Astrocyte (in vitro differentiated cells and primary cell): ENCODE results near the gene MACO1. TPM values are rescaled to one million over a fixed set of nuclear protein-coding genes. Genes with fewer than 3 reads are reported as not detected.
"Not testable (repeated sequence)": the region's sequence is repeated elsewhere in the genome, so short reads cannot be mapped to it uniquely, and the experiment has no call there.

Experiments used
- DNase-seq: peaks from one replicate; pipeline ENCODE4 v3.0.0-alpha.2; 2010; ENCODE audit warnings: low read depth
- FAIRE-seq: peaks from 2 replicates; lab custom pipeline; 2011; peaks lifted over from hg19 to GRCh38; lab: Jason Lieb, UNC
- H2AFZ ChIP-seq: 2 replicates; pipeline ENCODE4 v1.6.0; 2012; ENCODE audit warnings: low read depth, low read length, inconsistent platforms
- H3K27ac ChIP-seq: 2 replicates; pipeline ENCODE4 v1.5.1; 2011; ENCODE audit warnings: low read depth, low read length, inconsistent platforms
- H3K27me3 ChIP-seq: 2 replicates; pipeline ENCODE4 v1.6.0; 2011; ENCODE audit warnings: low read length, inconsistent platforms; ENCODE audit not compliant: insufficient read depth
- H3K36me3 ChIP-seq: 2 replicates; pipeline ENCODE4 v1.5.1; 2011; ENCODE audit warnings: low read length, inconsistent platforms; ENCODE audit not compliant: insufficient read depth
- H3K4me1 ChIP-seq: 2 replicates; pipeline ENCODE4 v1.5.1; 2011; ENCODE audit warnings: low read length, inconsistent platforms; ENCODE audit not compliant: insufficient read depth
- H3K4me2 ChIP-seq: 2 replicates; pipeline ENCODE4 v1.6.0; 2012; ENCODE audit warnings: low read length, inconsistent platforms
- H3K4me3 ChIP-seq: 2 replicates; pipeline ENCODE4 v1.5.1; 2011; ENCODE audit warnings: low read depth, mild to moderate bottlenecking, low read length, inconsistent platforms; ENCODE audit not compliant: insufficient read depth
- H3K79me2 ChIP-seq: 2 replicates; pipeline ENCODE4 v1.6.0; 2012; ENCODE audit warnings: mild to moderate bottlenecking, low read length, inconsistent platforms; ENCODE audit not compliant: insufficient read depth
- H3K9ac ChIP-seq: 2 replicates; pipeline ENCODE4 v1.6.0; 2012; ENCODE audit warnings: mild to moderate bottlenecking, low read length, inconsistent platforms
- H3K9me3 ChIP-seq: 2 replicates; pipeline ENCODE4 v1.5.1; 2012; ENCODE audit warnings: low read depth, mild to moderate bottlenecking, low read length, inconsistent platforms; ENCODE audit not compliant: insufficient read depth
- H4K20me1 ChIP-seq: 2 replicates; pipeline ENCODE4 v1.6.0; 2012; ENCODE audit warnings: low read length, inconsistent platforms; ENCODE audit not compliant: insufficient read depth
- H3K27ac Mint-ChIP-seq: one replicate; pipeline ENCODE4 v1.8.0; 2021; ENCODE audit warnings: mild to moderate bottlenecking, mixed read lengths; ENCODE audit not compliant: unreplicated experiment
- H3K27me3 Mint-ChIP-seq: one replicate; pipeline ENCODE4 v1.8.0; 2021; ENCODE audit warnings: low read depth, mixed read lengths; ENCODE audit not compliant: unreplicated experiment
- H3K36me3 Mint-ChIP-seq: one replicate; pipeline ENCODE4 v1.8.0; 2021; ENCODE audit warnings: low read depth, mixed read lengths; ENCODE audit not compliant: unreplicated experiment
- H3K4me1 Mint-ChIP-seq: one replicate; pipeline ENCODE4 v1.8.0; 2021; ENCODE audit warnings: low read depth, mixed read lengths; ENCODE audit not compliant: unreplicated experiment
- H3K4me3 Mint-ChIP-seq: one replicate; pipeline ENCODE4 v1.8.0; 2021; ENCODE audit warnings: mild to moderate bottlenecking, moderate library complexity, mixed read lengths; ENCODE audit not compliant: unreplicated experiment
- H3K9me3 Mint-ChIP-seq: one replicate; pipeline ENCODE4 v1.8.0; 2021; ENCODE audit warnings: mild to moderate bottlenecking, mixed read lengths; ENCODE audit not compliant: unreplicated experiment
- CTCF ChIP-seq: IDR thresholded peaks from 2 replicates; pipeline ENCODE4 v1.5.1; 2011; ENCODE audit warnings: low read depth, mild to moderate bottlenecking, inconsistent platforms, low read length, moderate library complexity; ENCODE audit not compliant: insufficient read depth
- EZH2 ChIP-seq: IDR thresholded peaks from 2 replicates; pipeline ENCODE4 v1.6.1; 2012; ENCODE audit warnings: mild to moderate bottlenecking, low read length, inconsistent platforms; ENCODE audit not compliant: insufficient read depth
- total RNA-seq: library from RNA; stranded (reverse); gene quantifications from 2 replicates; pipeline ENCODE4 v1.2.1, GENCODE V29; 2021

The MACO1 gene
- total RNA-seq, 1 donor from 2014 or later, result 31.8 TPM

- H3K9ac ChIP-seq, H4K20me1 ChIP-seq, H3K27ac Mint-ChIP-seq, H2AFZ ChIP-seq, H3K27me3 ChIP-seq, H3K9me3 Mint-ChIP-seq, H3K36me3 Mint-ChIP-seq, H3K36me3 ChIP-seq, H3K4me1 Mint-ChIP-seq, H3K4me1 ChIP-seq, DNase-seq, H3K4me2 ChIP-seq, H3K4me3 ChIP-seq, H3K79me2 ChIP-seq, H3K4me3 Mint-ChIP-seq, H3K27ac ChIP-seq, FAIRE-seq, H3K9me3 ChIP-seq: not testable (repeated sequence)
- peaks cover 25% of the 10 kb centered on the region for H3K27me3 Mint-ChIP-seq
Observed at GRCh38 chr1:25387096-25387495, 43.6 kb upstream of the MACO1 start.

- not testable (repeated sequence) for H3K27ac ChIP-seq, H3K79me2 ChIP-seq, DNase-seq, H3K9me3 Mint-ChIP-seq, H3K4me2 ChIP-seq, H3K9ac ChIP-seq, H3K4me1 ChIP-seq, H3K27ac Mint-ChIP-seq, H3K27me3 ChIP-seq, H4K20me1 ChIP-seq, H3K36me3 Mint-ChIP-seq, H3K4me3 Mint-ChIP-seq, FAIRE-seq, H3K4me3 ChIP-seq, H3K36me3 ChIP-seq, H3K9me3 ChIP-seq, H3K4me1 Mint-ChIP-seq, H2AFZ ChIP-seq
- H3K27me3 Mint-ChIP-seq, result peaks cover 18% of the 10 kb centered on the region
Observed at GRCh38 chr1:25388691-25389090, 42.0 kb upstream of the MACO1 start.

DNA sequence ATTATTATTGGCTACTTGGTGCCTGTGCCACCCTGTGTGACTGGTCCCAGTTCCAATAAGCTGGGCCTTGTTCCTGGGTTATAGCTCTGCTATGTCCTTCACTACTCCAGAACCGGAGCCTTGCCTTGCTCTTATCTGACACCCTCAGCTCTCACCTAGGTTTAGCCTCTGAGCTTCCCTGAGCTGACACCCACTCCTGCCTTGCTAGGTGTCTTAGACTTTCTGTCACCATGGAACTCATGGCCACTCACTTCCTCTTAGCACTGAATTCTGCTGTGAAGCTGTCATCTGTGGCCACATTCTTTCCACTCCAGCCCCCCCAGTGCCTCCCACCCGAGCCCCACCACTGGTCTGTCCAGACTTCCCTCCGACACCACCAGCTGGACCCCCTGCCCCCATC lies 41.0 kb upstream of the MACO1 start:
- H3K36me3 ChIP-seq, H3K36me3 Mint-ChIP-seq, H4K20me1 ChIP-seq, H3K4me2 ChIP-seq, H3K27ac ChIP-seq, H3K27me3 ChIP-seq, H3K79me2 ChIP-seq, H3K9me3 Mint-ChIP-seq, DNase-seq, H3K9ac ChIP-seq, H3K4me3 Mint-ChIP-seq, H3K9me3 ChIP-seq, H3K4me3 ChIP-seq, H2AFZ ChIP-seq, H3K4me1 ChIP-seq, FAIRE-seq, H3K27ac Mint-ChIP-seq, H3K4me1 Mint-ChIP-seq: not testable (repeated sequence)
- peaks cover 15% of the 10 kb centered on the region for H3K27me3 Mint-ChIP-seq

DNA sequence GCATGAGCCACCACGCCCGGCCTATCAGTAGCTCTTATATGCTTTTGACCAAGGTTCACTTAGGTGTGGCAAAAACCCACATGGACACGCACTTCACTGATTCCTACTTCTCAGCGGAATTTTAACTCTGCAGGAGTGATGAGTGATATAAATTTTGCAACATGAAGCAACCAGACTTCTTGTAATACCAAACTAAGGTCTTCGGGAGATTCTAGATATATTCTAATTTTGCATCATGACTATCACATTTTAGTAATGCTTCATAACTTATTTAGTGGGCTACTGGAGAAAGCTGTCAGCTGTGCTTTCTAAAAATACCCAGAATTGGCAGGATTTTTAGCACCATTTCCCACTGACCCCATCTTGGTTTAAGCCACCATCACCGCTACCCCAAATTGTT lies 37.9 kb upstream of the MACO1 start:
- peaks cover 18% of the 10 kb centered on the region for H3K27me3 Mint-ChIP-seq
- Histone ChIP-seq H3K36me3 (no peaks in the 10 kb centered on the region), H3K27me3 (no peaks in the 10 kb centered on the region), H3K4me3 (no peak overlapping the region), H3K79me2 (no peaks in the 10 kb centered on the region), H3K27ac (no peak overlapping the region), H3K9ac (no peak overlapping the region), H2AFZ (no peak overlapping the region), H4K20me1 (no peaks in the 10 kb centered on the region), H3K4me1 (no peaks in the 10 kb centered on the region), H3K9me3 (no peaks in the 10 kb centered on the region), H3K4me2 (no peak overlapping the region)
- FAIRE-seq (no peak), DNase-seq (no peak)
- H3K27ac Mint-ChIP-seq, result no peak overlapping the region
- H3K9me3 Mint-ChIP-seq, result peaks cover 3% of the 10 kb centered on the region
- no peak for TF ChIP-seq EZH2
- TF ChIP-seq CTCF, result no peak
- no peak overlapping the region for H3K4me3 Mint-ChIP-seq
- no peaks in the 10 kb centered on the region for H3K4me1 Mint-ChIP-seq
- H3K36me3 Mint-ChIP-seq, result peaks cover 2% of the 10 kb centered on the region

DNA sequence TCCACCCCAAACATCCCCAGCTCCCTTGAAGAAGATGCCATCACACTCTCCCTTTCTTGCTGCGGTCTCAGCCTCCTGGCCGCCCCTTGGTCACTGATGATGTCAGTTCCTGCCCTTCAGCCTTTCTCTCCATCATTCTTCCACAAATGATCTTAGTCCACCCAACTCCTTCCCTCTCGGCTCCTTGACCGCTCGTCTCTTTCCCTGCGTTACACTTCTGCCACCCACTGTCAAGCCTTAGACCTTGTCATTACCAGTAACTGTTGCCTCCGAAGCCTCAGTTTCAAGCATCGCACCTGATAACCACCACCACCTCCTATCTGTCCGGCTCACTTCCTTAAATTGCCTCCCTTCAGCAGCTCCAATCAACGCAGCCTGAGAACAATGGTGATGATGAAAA lies 33.1 kb upstream of the MACO1 start:
- DNase-seq, H3K4me2 ChIP-seq, H3K27ac Mint-ChIP-seq, H3K4me3 ChIP-seq, H3K4me1 ChIP-seq, H3K9ac ChIP-seq, H3K4me3 Mint-ChIP-seq, H2AFZ ChIP-seq, H3K27me3 ChIP-seq, H4K20me1 ChIP-seq, H3K9me3 ChIP-seq, H3K79me2 ChIP-seq, H3K36me3 Mint-ChIP-seq, H3K36me3 ChIP-seq, H3K4me1 Mint-ChIP-seq, FAIRE-seq, H3K9me3 Mint-ChIP-seq, H3K27ac ChIP-seq: not testable (repeated sequence)
- H3K27me3 Mint-ChIP-seq, result peaks cover 29% of the 10 kb centered on the region
